ENCODE data around the gene ICAM4. TPM values are rescaled to one million over a fixed set of nuclear protein-coding genes. Genes with fewer than 3 reads are reported as not detected.
A peak's percentile ranks its signal among the peaks of the same experiment; 100 is the strongest.

Gene ICAM4
- total and polyA plus RNA-seq, 9 of the 15 experiments (the other 6 are each of a cell fraction or from before 2014, with no cell fraction given) = 14.1 to 86.1 (median 29.6) TPM

DNA sequence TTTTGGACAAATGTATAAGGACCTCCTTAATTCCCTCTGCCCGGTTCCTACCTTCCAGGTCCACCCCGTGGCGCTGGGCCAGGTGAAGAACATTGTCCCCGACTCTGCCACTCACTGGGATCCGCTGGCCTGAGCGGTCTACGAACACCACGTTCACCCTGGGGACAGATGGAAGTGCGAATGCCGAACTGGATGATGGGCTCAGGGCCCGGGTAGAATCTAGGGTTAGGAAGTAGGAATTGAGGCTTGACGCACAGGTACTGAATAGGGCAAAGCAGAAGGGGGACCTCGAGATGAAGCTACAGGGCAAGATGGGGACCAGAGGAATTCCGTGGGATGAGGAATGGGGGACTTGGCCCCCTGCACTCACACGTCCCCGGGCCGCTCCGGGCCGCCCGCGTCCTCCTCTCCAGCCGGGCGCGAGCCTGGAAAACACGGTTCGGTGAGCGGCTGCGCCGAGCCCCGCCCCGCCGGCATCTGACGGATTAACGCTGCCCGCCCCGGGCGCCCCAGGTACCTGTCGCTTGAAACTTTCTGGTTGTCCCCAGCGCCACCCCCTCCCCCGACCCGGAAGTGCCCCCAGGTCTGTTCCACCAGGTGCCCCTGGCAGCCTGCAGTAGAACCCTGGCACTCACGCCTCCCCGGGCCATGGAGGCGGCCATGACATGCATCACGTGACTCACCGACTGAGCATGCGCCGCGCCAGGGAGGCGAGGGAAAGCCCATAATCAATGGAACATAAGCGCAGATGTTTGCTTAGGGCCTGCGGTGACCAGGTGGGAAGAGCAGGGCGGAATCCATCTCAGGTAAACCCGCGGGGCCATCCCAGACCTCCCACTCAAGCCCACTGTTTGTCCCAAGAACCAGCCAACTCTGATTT lies 28.8 kb downstream of the ICAM4 start, which contains the start of gene FDX2 (continued):
- TF ChIP-seq THRAP3 (IDR thresholded peaks at IDR 0.05; ENCODE audit: borderline replicate concordance) (no peak), ELF2 (CRISPR knock-in tag; IDR thresholded peaks at IDR 0.05) (peak; percentile 52; the same call in 1 of the 2 replicates), TGIF2 (CRISPR knock-in tag; IDR thresholded peaks at IDR 0.05) (no peak), BRF1 (IDR thresholded peaks at IDR 0.05; ENCODE audit: borderline replicate concordance, extremely low read depth, insufficient read length) (no peak), ZNF224 (CRISPR knock-in tag; IDR thresholded peaks at IDR 0.05) (no peak), ZNF77 (CRISPR knock-in tag; IDR thresholded peaks at IDR 0.05) (no peak), GABPA (tag; conservative IDR thresholded peaks at IDR 0.05; ENCODE audit: low read depth) (no peak; the same call in 1 of the 2 replicates), PTBP1 (IDR thresholded peaks at IDR 0.05; ENCODE audit: low read depth, low read length) (no peak)
- TF ChIP-seq, protein P1, sequence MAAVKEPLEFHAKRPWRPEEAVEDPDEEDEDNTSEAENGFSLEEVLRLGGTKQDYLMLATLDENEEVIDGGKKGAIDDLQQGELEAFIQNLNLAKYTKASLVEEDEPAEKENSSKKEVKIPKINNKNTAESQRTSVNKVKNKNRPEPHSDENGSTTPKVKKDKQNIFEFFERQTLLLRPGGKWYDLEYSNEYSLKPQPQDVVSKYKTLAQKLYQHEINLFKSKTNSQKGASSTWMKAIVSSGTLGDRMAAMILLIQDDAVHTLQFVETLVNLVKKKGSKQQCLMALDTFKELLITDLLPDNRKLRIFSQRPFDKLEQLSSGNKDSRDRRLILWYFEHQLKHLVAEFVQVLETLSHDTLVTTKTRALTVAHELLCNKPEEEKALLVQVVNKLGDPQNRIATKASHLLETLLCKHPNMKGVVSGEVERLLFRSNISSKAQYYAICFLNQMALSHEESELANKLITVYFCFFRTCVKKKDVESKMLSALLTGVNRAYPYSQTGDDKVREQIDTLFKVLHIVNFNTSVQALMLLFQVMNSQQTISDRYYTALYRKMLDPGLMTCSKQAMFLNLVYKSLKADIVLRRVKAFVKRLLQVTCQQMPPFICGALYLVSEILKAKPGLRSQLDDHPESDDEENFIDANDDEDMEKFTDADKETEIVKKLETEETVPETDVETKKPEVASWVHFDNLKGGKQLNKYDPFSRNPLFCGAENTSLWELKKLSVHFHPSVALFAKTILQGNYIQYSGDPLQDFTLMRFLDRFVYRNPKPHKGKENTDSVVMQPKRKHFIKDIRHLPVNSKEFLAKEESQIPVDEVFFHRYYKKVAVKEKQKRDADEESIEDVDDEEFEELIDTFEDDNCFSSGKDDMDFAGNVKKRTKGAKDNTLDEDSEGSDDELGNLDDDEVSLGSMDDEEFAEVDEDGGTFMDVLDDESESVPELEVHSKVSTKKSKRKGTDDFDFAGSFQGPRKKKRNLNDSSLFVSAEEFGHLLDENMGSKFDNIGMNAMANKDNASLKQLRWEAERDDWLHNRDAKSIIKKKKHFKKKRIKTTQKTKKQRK (IDR thresholded peaks at IDR 0.05; ENCODE audit: borderline replicate concordance, low read depth, low read length) = no peak
- TF ChIP-seq, protein P2, sequence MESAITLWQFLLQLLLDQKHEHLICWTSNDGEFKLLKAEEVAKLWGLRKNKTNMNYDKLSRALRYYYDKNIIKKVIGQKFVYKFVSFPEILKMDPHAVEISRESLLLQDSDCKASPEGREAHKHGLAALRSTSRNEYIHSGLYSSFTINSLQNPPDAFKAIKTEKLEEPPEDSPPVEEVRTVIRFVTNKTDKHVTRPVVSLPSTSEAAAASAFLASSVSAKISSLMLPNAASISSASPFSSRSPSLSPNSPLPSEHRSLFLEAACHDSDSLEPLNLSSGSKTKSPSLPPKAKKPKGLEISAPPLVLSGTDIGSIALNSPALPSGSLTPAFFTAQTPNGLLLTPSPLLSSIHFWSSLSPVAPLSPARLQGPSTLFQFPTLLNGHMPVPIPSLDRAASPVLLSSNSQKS (CRISPR knock-in tag; IDR thresholded peaks at IDR 0.05) = no peak
- TF ChIP-seq, protein P3, sequence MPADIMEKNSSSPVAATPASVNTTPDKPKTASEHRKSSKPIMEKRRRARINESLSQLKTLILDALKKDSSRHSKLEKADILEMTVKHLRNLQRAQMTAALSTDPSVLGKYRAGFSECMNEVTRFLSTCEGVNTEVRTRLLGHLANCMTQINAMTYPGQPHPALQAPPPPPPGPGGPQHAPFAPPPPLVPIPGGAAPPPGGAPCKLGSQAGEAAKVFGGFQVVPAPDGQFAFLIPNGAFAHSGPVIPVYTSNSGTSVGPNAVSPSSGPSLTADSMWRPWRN (IDR thresholded peaks at IDR 0.05; ENCODE audit: low read depth) = no peak
- TF ChIP-seq, protein P4, sequence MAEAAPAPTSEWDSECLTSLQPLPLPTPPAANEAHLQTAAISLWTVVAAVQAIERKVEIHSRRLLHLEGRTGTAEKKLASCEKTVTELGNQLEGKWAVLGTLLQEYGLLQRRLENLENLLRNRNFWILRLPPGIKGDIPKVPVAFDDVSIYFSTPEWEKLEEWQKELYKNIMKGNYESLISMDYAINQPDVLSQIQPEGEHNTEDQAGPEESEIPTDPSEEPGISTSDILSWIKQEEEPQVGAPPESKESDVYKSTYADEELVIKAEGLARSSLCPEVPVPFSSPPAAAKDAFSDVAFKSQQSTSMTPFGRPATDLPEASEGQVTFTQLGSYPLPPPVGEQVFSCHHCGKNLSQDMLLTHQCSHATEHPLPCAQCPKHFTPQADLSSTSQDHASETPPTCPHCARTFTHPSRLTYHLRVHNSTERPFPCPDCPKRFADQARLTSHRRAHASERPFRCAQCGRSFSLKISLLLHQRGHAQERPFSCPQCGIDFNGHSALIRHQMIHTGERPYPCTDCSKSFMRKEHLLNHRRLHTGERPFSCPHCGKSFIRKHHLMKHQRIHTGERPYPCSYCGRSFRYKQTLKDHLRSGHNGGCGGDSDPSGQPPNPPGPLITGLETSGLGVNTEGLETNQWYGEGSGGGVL (CRISPR knock-in tag; IDR thresholded peaks at IDR 0.05) = no peak
- TF ChIP-seq, protein P5, sequence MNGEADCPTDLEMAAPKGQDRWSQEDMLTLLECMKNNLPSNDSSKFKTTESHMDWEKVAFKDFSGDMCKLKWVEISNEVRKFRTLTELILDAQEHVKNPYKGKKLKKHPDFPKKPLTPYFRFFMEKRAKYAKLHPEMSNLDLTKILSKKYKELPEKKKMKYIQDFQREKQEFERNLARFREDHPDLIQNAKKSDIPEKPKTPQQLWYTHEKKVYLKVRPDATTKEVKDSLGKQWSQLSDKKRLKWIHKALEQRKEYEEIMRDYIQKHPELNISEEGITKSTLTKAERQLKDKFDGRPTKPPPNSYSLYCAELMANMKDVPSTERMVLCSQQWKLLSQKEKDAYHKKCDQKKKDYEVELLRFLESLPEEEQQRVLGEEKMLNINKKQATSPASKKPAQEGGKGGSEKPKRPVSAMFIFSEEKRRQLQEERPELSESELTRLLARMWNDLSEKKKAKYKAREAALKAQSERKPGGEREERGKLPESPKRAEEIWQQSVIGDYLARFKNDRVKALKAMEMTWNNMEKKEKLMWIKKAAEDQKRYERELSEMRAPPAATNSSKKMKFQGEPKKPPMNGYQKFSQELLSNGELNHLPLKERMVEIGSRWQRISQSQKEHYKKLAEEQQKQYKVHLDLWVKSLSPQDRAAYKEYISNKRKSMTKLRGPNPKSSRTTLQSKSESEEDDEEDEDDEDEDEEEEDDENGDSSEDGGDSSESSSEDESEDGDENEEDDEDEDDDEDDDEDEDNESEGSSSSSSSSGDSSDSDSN (IDR thresholded peaks at IDR 0.05; ENCODE audit: borderline replicate concordance in 1 of 2, low read depth in 2 of 2, low read length in 2 of 2) = 0 out of 4 replicates have a peak, but pooled peaks of 1 of the 2 experiments have one; percentile 10
- TF ChIP-seq, protein P6, sequence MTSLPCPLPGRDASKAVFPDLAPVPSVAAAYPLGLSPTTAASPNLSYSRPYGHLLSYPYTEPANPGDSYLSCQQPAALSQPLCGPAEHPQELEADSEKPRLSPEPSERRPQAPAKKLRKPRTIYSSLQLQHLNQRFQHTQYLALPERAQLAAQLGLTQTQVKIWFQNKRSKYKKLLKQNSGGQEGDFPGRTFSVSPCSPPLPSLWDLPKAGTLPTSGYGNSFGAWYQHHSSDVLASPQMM (CRISPR knock-in tag; IDR thresholded peaks at IDR 0.05) = no peak; the same call in 1 of the 2 replicates
